ENCODE data around the gene RBPMS2.

DNA sequence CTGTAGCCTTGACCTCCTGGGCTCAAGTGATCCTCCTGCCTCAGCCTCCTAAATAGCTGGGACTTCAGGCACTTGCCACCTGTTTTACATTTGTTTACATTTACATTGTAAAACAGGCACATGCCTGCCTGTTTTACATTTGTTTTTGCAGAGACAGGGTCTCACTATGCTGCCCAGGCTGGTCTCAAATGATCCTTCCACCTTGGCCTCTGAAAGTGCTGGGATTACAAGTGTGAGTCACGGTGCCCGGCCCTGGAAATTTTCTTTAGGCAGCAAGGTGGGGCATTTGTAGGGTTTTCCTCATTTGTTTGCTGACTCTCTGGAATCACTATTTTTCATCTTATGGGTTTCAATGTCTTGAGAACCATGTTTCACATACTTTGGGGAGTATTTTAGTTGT is 25.1 kb upstream of the RBPMS2 start:
- TF ChIP-seq, protein P1, sequence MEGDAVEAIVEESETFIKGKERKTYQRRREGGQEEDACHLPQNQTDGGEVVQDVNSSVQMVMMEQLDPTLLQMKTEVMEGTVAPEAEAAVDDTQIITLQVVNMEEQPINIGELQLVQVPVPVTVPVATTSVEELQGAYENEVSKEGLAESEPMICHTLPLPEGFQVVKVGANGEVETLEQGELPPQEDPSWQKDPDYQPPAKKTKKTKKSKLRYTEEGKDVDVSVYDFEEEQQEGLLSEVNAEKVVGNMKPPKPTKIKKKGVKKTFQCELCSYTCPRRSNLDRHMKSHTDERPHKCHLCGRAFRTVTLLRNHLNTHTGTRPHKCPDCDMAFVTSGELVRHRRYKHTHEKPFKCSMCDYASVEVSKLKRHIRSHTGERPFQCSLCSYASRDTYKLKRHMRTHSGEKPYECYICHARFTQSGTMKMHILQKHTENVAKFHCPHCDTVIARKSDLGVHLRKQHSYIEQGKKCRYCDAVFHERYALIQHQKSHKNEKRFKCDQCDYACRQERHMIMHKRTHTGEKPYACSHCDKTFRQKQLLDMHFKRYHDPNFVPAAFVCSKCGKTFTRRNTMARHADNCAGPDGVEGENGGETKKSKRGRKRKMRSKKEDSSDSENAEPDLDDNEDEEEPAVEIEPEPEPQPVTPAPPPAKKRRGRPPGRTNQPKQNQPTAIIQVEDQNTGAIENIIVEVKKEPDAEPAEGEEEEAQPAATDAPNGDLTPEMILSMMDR (optimal IDR thresholded peaks at IDR 0.05 in 1 of 3, IDR thresholded peaks at IDR 0.05 in 1 of 3, conservative IDR thresholded peaks at IDR 0.05 in 1 of 3; ENCODE audit: extremely low read depth in 1 of 3, insufficient read depth in 2 of 3, low read length in 3 of 3): no peak
- no peak for TF ChIP-seq EZH2 (IDR thresholded peaks at IDR 0.05; ENCODE audit: low read length)

Measured in keratinocyte (primary cell).